GM23338 (cell line): ENCODE results near the gene ALDH3B1.

ENCODE experiments used
- CREB1 ChIP-seq: fragments of 250-450 bp; sonication (Bioruptor Pico); IDR thresholded peaks from 2 replicates; pipeline ENCODE4 v1.5.0; 2020; ENCODE audit warnings: low read depth, mild to moderate bottlenecking, moderate library complexity
- EZH2 ChIP-seq: fragments of 200-600 bp; sonication (generic); IDR thresholded peaks from one replicate; pipeline ENCODE4 v1.8.0; 2017; ENCODE audit warnings: antibody characterized with exemption, mild to moderate bottlenecking, low read depth; ENCODE audit not compliant: unreplicated experiment
- EZH2phosphoT487 ChIP-seq: fragments of 200-600 bp; sonication (generic); IDR thresholded peaks from one replicate; pipeline ENCODE4 v1.8.1; 2018; ENCODE audit warnings: antibody characterized with exemption; ENCODE audit not compliant: unreplicated experiment
- JUNB ChIP-seq: IDR thresholded peaks from one replicate; pipeline ENCODE4 v1.6.1; 2016; ENCODE audit warnings: antibody characterized with exemption; ENCODE audit not compliant: unreplicated experiment
- NANOG ChIP-seq: IDR thresholded peaks from 2 replicates; pipeline ENCODE4 v1.6.1; 2016; ENCODE audit warnings: antibody characterized with exemption, borderline replicate concordance
- POLR2AphosphoS5 ChIP-seq: IDR thresholded peaks from 2 replicates; pipeline ENCODE4 v1.6.1; 2016; ENCODE audit warnings: antibody characterized with exemption, low read depth
- ZNF331 ChIP-seq: fragments of 250-450 bp; sonication (Bioruptor Pico); IDR thresholded peaks from 2 replicates; pipeline ENCODE4 v1.5.0; 2020; ENCODE audit warnings: low read depth, mild to moderate bottlenecking, moderate library complexity
- TF ChIP-seq, protein P1 (sequence below), 2 experiments: fragments of 200-600 bp in 1 of 2; sonication (generic) in 1 of 2; conservative IDR thresholded peaks; 2 replicates each; pipeline versions ENCODE4 v1.5.1 to v1.6.1; 2016 to 2017; ENCODE audit warnings: antibody characterized with exemption in 2 of 2, low read depth in 2 of 2, mild to moderate bottlenecking in 2 of 2, moderate library complexity in 1 of 2
- TF ChIP-seq, protein P2 (sequence below): IDR thresholded peaks from one replicate; pipeline ENCODE4 v1.6.1; 2018; ENCODE audit warnings: antibody characterized with exemption; ENCODE audit not compliant: unreplicated experiment
- TF ChIP-seq, protein P3 (sequence below): IDR thresholded peaks from 2 replicates; pipeline ENCODE4 v1.6.1; 2016; ENCODE audit warnings: antibody characterized with exemption
- TF ChIP-seq, protein P4 (sequence below): fragments of 250-450 bp; sonication (Bioruptor Pico); IDR thresholded peaks from 2 replicates; pipeline ENCODE4 v1.5.0; 2020; ENCODE audit warnings: mild to moderate bottlenecking, moderate library complexity

DNA sequence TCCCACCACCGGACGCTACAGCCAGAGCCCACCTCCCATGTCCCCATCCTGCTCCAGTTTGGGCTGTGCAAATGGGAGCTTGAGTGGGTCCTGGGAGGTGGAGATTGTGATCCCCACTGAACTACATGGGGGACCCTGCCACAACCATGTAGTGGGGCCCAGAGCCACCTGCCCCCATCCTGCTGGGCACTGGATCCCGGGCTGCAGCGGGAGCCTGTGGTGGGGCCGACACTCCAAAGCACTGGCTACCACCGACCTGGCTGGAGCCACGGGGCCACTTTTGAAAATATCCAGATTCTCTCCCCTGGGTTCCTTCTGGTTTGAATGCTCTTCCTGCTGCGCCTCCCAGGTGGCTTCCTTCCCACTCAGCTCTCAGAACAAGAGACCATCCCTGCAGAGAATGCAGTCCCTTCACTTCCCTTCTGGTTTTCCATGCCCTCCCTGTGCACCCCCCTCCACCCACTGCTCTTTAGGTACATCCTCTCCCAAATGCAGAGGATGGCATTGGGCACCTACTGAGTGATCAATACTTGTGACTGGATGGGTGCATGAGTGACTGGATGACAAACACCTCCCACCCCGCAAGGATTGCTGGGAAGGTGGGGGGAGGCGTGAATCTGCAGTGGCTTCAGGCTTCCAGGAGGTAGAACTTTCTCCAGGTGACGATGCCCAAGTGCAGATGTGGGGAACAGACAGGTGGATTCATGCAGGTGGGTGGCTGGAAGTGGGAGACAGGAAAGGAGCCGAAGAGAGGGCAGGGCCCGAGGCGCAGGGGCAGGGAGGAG lies 5.4 kb upstream of the ALDH3B1 start:
- TF ChIP-seq, protein P1, sequence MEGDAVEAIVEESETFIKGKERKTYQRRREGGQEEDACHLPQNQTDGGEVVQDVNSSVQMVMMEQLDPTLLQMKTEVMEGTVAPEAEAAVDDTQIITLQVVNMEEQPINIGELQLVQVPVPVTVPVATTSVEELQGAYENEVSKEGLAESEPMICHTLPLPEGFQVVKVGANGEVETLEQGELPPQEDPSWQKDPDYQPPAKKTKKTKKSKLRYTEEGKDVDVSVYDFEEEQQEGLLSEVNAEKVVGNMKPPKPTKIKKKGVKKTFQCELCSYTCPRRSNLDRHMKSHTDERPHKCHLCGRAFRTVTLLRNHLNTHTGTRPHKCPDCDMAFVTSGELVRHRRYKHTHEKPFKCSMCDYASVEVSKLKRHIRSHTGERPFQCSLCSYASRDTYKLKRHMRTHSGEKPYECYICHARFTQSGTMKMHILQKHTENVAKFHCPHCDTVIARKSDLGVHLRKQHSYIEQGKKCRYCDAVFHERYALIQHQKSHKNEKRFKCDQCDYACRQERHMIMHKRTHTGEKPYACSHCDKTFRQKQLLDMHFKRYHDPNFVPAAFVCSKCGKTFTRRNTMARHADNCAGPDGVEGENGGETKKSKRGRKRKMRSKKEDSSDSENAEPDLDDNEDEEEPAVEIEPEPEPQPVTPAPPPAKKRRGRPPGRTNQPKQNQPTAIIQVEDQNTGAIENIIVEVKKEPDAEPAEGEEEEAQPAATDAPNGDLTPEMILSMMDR (conservative IDR thresholded peaks at IDR 0.05; ENCODE audit: low read depth in 2 of 2) = no peak
- no peak for TF ChIP-seq POLR2AphosphoS5
- no peak for TF ChIP-seq ZNF331 (CRISPR knock-in tag)
- TF ChIP-seq EZH2phosphoT487 = no peak
- TF ChIP-seq, protein P2, sequence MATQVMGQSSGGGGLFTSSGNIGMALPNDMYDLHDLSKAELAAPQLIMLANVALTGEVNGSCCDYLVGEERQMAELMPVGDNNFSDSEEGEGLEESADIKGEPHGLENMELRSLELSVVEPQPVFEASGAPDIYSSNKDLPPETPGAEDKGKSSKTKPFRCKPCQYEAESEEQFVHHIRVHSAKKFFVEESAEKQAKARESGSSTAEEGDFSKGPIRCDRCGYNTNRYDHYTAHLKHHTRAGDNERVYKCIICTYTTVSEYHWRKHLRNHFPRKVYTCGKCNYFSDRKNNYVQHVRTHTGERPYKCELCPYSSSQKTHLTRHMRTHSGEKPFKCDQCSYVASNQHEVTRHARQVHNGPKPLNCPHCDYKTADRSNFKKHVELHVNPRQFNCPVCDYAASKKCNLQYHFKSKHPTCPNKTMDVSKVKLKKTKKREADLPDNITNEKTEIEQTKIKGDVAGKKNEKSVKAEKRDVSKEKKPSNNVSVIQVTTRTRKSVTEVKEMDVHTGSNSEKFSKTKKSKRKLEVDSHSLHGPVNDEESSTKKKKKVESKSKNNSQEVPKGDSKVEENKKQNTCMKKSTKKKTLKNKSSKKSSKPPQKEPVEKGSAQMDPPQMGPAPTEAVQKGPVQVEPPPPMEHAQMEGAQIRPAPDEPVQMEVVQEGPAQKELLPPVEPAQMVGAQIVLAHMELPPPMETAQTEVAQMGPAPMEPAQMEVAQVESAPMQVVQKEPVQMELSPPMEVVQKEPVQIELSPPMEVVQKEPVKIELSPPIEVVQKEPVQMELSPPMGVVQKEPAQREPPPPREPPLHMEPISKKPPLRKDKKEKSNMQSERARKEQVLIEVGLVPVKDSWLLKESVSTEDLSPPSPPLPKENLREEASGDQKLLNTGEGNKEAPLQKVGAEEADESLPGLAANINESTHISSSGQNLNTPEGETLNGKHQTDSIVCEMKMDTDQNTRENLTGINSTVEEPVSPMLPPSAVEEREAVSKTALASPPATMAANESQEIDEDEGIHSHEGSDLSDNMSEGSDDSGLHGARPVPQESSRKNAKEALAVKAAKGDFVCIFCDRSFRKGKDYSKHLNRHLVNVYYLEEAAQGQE = no peak
- TF ChIP-seq EZH2 = no peak
- no peak for TF ChIP-seq JUNB
- TF ChIP-seq, protein P3, sequence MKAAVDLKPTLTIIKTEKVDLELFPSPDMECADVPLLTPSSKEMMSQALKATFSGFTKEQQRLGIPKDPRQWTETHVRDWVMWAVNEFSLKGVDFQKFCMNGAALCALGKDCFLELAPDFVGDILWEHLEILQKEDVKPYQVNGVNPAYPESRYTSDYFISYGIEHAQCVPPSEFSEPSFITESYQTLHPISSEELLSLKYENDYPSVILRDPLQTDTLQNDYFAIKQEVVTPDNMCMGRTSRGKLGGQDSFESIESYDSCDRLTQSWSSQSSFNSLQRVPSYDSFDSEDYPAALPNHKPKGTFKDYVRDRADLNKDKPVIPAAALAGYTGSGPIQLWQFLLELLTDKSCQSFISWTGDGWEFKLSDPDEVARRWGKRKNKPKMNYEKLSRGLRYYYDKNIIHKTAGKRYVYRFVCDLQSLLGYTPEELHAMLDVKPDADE = no peak
- no peak for TF ChIP-seq CREB1 (CRISPR knock-in tag)
- no peak for TF ChIP-seq NANOG
- TF ChIP-seq, protein P4, sequence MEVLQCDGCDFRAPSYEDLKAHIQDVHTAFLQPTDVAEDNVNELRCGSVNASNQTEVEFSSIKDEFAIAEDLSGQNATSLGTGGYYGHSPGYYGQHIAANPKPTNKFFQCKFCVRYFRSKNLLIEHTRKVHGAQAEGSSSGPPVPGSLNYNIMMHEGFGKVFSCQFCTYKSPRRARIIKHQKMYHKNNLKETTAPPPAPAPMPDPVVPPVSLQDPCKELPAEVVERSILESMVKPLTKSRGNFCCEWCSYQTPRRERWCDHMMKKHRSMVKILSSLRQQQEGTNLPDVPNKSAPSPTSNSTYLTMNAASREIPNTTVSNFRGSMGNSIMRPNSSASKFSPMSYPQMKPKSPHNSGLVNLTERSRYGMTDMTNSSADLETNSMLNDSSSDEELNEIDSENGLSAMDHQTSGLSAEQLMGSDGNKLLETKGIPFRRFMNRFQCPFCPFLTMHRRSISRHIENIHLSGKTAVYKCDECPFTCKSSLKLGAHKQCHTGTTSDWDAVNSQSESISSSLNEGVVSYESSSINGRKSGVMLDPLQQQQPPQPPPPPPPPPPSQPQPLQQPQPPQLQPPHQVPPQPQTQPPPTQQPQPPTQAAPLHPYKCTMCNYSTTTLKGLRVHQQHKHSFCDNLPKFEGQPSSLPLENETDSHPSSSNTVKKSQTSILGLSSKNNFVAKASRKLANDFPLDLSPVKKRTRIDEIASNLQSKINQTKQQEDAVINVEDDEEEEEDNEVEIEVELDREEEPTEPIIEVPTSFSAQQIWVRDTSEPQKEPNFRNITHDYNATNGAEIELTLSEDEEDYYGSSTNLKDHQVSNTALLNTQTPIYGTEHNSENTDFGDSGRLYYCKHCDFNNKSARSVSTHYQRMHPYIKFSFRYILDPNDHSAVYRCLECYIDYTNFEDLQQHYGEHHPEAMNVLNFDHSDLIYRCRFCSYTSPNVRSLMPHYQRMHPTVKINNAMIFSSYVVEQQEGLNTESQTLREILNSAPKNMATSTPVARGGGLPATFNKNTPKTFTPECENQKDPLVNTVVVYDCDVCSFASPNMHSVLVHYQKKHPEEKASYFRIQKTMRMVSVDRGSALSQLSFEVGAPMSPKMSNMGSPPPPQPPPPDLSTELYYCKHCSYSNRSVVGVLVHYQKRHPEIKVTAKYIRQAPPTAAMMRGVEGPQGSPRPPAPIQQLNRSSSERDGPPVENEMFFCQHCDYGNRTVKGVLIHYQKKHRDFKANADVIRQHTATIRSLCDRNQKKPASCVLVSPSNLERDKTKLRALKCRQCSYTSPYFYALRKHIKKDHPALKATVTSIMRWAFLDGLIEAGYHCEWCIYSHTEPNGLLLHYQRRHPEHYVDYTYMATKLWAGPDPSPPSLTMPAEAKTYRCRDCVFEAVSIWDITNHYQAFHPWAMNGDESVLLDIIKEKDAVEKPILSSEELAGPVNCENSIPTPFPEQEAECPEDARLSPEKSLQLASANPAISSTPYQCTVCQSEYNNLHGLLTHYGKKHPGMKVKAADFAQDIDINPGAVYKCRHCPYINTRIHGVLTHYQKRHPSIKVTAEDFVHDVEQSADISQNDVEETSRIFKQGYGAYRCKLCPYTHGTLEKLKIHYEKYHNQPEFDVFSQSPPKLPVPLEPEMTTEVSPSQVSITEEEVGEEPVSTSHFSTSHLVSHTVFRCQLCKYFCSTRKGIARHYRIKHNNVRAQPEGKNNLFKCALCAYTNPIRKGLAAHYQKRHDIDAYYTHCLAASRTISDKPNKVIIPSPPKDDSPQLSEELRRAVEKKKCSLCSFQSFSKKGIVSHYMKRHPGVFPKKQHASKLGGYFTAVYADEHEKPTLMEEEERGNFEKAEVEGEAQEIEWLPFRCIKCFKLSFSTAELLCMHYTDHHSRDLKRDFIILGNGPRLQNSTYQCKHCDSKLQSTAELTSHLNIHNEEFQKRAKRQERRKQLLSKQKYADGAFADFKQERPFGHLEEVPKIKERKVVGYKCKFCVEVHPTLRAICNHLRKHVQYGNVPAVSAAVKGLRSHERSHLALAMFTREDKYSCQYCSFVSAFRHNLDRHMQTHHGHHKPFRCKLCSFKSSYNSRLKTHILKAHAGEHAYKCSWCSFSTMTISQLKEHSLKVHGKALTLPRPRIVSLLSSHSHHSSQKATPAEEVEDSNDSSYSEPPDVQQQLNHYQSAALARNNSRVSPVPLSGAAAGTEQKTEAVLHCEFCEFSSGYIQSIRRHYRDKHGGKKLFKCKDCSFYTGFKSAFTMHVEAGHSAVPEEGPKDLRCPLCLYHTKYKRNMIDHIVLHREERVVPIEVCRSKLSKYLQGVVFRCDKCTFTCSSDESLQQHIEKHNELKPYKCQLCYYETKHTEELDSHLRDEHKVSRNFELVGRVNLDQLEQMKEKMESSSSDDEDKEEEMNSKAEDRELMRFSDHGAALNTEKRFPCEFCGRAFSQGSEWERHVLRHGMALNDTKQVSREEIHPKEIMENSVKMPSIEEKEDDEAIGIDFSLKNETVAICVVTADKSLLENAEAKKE (CRISPR knock-in tag) = no peak
